B cell (primary cell): ENCODE data around the gene RBM19. TPM values are rescaled to one million over a fixed set of nuclear protein-coding genes. Genes with fewer than 3 reads are reported as not detected.

Source experiments
- ATAC-seq: fragments of 200-7000 bp; cut with Tn5 transposase; one replicate; pipeline ENCODE4 v1.10.0; 2021; ENCODE audit warnings: low read depth, mild to moderate bottlenecking, moderate number of reproducible peaks, moderate library complexity
- CTCF ChIA-PET: fragments of 350-600 bp; sonication (Branson Sonifier 250); formaldehyde crosslinking; loops from one replicate; lab custom pipeline; 2021; ENCODE audit warnings: antibody characterized with exemption, inconsistent platforms; lab: Charles Lee
- POLR2A ChIA-PET: fragments of 350-600 bp; sonication (Branson Sonifier 250); formaldehyde crosslinking; loops from one replicate; lab custom pipeline; 2021; ENCODE audit warnings: antibody characterized with exemption; lab: Charles Lee
- DNase-seq: peaks from one replicate; pipeline ENCODE4 v3.0.0; 2013
- H2AFZ ChIP-seq: 2 replicates; pipeline ENCODE4 v1.6.1; 2012; ENCODE audit warnings: mild to moderate bottlenecking, low read depth, low read length; ENCODE audit not compliant: insufficient read depth, poor library complexity, severe bottlenecking
- H3K27ac ChIP-seq, 2 donors: 1 replicate in 1 of 2; 2 replicates in 1 of 2; pipeline ENCODE4 v1.5.1; 2012 to 2013; ENCODE audit warnings: low read length in 2 of 2, mild to moderate bottlenecking in 2 of 2, moderate library complexity in 1 of 2
- H3K27me3 ChIP-seq, 4 experiments: fragments of 200-600 bp in 1 of 4; sonication (generic) in 1 of 4; replicated peaks in 1 of 4; 1 replicate in 2 of 4; 2 replicates in 2 of 4; pipeline versions ENCODE4 v1.6.1 to v1.7.0; 2013 to 2016; ENCODE audit warnings: low read length in 3 of 4, mild to moderate bottlenecking in 2 of 4, mixed read lengths in 1 of 4, moderate library complexity in 1 of 4; ENCODE audit not compliant: insufficient read depth in 4 of 4, control insufficient read depth in 3 of 4; ENCODE audit errors: control extremely low read depth in 1 of 4
- H3K36me3 ChIP-seq, 2 experiments: replicated peaks in 1 of 2; 1 replicate in 1 of 2; 2 replicates in 1 of 2; pipeline versions ENCODE4 v1.6.1 to v1.7.1; 2013; ENCODE audit warnings: low read length in 1 of 2; ENCODE audit not compliant: insufficient read depth in 2 of 2, control insufficient read depth in 1 of 2; ENCODE audit errors: control extremely low read depth in 1 of 2, extremely low read depth in 1 of 2
- H3K4me1 ChIP-seq, 2 donors: fragments of 200-600 bp in 1 of 2; sonication (generic) in 1 of 2; 1 replicate in 1 of 2; 2 replicates in 1 of 2; pipeline versions ENCODE4 v1.5.1 to v1.6.1; 2013 to 2017; ENCODE audit warnings: low read length in 2 of 2; ENCODE audit not compliant: control insufficient read depth in 2 of 2, insufficient read depth in 2 of 2
- H3K4me2 ChIP-seq: replicated peaks from 2 replicates; pipeline ENCODE3; 2012; ENCODE audit warnings: mild to moderate bottlenecking, low read depth, low read length; ENCODE audit not compliant: poor library complexity, severe bottlenecking
- H3K4me3 ChIP-seq, 5 experiments: fragments of 200-600 bp in 1 of 5; sonication (generic) in 1 of 5; 1 replicate in 3 of 5; 2 replicates in 2 of 5; pipeline versions ENCODE4 v1.5.1 to v1.7.0; 2011 to 2016; ENCODE audit warnings: low read length in 4 of 5, mild to moderate bottlenecking in 4 of 5, low read depth in 2 of 5, control low read depth in 1 of 5, moderate library complexity in 1 of 5; ENCODE audit not compliant: insufficient read depth in 1 of 5; ENCODE audit errors: control extremely low read depth in 1 of 5, extremely low read depth in 1 of 5
- H3K79me2 ChIP-seq: fragments of 200-600 bp; sonication (generic); one replicate; pipeline ENCODE4 v1.6.0; 2016; ENCODE audit warnings: low read length; ENCODE audit not compliant: control insufficient read depth, insufficient read depth
- H3K9ac ChIP-seq: fragments of 200-600 bp; sonication (generic); 2 replicates; pipeline ENCODE4 v1.6.1; 2017; ENCODE audit warnings: mild to moderate bottlenecking, low read length, moderate library complexity
- H3K9me3 ChIP-seq, 3 donors: one replicate each; pipeline versions ENCODE4 v1.6.1 to v1.7.1; 2013; ENCODE audit warnings: low read length in 2 of 3; ENCODE audit not compliant: control insufficient read depth in 2 of 3, insufficient read depth in 1 of 3; ENCODE audit errors: control extremely low read depth in 1 of 3
- H4K20me1 ChIP-seq: 2 replicates; pipeline ENCODE4 v1.6.0; 2012; ENCODE audit warnings: mild to moderate bottlenecking, low read length; ENCODE audit not compliant: insufficient read depth, control insufficient read depth, poor library complexity, severe bottlenecking
- H3K27ac Mint-ChIP-seq: one replicate; pipeline ENCODE4 v1.8.0; 2021; ENCODE audit warnings: mixed read lengths
- H3K27me3 Mint-ChIP-seq: one replicate; pipeline ENCODE4 v1.8.0; 2021; ENCODE audit warnings: mixed read lengths
- H3K4me1 Mint-ChIP-seq: one replicate; pipeline ENCODE4 v1.8.0; 2021; ENCODE audit warnings: mixed read lengths
- H3K4me3 Mint-ChIP-seq: one replicate; pipeline ENCODE4 v1.8.0; 2021; ENCODE audit warnings: mixed read lengths
- H3K9me3 Mint-ChIP-seq: one replicate; pipeline ENCODE4 v1.8.0; 2022; ENCODE audit warnings: mixed read lengths; ENCODE audit not compliant: insufficient read depth
- EZH2 ChIP-seq: IDR thresholded peaks from 2 replicates; pipeline ENCODE4 v1.6.1; 2012; ENCODE audit warnings: borderline replicate concordance, low read depth, mild to moderate bottlenecking, moderate library complexity, low read length; ENCODE audit not compliant: insufficient read depth, poor library complexity, severe bottlenecking
- WGBS: methylation state at CpG from one replicate; pipeline ENCODE4 v1.1.5; 2013; ENCODE audit warnings: missing lambda C conversion rate; ENCODE audit not compliant: insufficient coverage; 5-methylcytosine and 5-hydroxymethylcytosine counted together
- intact Hi-C: fragments of 100-400 bp; cut with micrococcal nuclease; formaldehyde crosslinking; loops from one replicate; pipeline ENCODE4 v1.10.0; 2022
- polyA plus RNA-seq: library from polyadenylated mRNA; depleted of rRNA; stranded (reverse); fragments of >200 nt; gene quantifications from 2 replicates; pipeline ENCODE4 v1.2.3, GENCODE V29; 2012
- total RNA-seq, 2 donors: library from RNA; stranded (reverse); fragments of 120-200 nt in 1 of 2; gene quantifications; 1 replicate in 1 of 2; 2 replicates in 1 of 2; pipeline versions ENCODE4 v1.2.3 to v1.2.4, GENCODE V29; 2013 to 2022
- TF ChIP-seq, protein P1 (sequence below): fragments of 200-600 bp; IDR thresholded peaks from one replicate; pipeline ENCODE4 v1.8.0; 2022; ENCODE audit warnings: antibody characterized with exemption, mild to moderate bottlenecking

The RBM19 gene
- total and polyA plus RNA-seq, 2 donors (not counting 1 experiment from before 2014, with no cell fraction given): 43.1 to 90.0 TPM

DNA sequence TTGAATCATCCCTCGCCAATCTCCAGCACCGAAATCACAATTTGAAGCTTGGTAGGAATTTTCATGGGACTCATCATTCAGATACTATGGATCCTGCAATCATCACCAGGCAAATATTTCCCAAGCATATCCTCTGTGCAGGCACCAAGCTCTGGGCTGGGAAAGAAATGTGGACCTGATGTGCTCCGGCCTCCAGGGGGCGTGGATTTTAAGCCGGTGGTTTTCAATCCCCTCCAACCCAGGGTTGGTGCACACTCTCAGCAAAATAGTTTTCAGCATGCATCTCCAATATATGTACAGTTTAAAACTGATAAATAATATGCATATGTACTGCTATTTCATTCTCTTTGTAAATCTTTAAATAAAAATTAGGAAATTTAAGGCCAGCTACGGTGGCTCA, 98.9 kb downstream of the RBM19 start:
- H3K9me3 Mint-ChIP-seq: no peaks in the 10 kb centered on the region

DNA sequence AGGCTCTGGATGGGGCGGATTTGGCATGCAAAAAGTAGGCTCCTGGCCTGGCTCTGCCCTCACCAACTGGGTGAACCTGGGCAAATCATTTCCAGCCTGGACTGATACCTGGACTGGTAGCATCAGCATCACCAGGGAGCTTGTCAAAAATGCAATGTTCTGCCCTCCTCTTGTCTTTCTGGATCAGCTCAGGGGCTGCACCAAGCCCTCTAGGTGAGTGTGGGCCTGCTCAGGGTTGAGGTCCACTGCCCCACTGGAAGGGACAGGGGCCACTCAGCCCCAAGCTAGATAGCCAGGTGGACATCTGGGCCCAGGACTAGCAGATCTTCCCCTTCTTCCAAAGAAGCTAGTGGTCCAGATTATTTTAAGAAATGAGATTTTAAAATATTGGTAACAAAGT, 99.6 kb downstream of the RBM19 start:
- Histone ChIP-seq H2AFZ (no peak overlapping the region), H3K27ac (no peak overlapping the region), H3K4me3 (no peak overlapping the region), H4K20me1 (no peaks in the 10 kb centered on the region), H3K79me2 (no peaks in the 10 kb centered on the region), H3K27me3 (no peaks in the 10 kb centered on the region), H3K36me3 (peaks cover 0 to 2% of the 10 kb centered on the region in 2 experiments), H3K9me3 (no peaks in the 10 kb centered on the region), H3K4me1 (peaks cover 16 to 21% of the 10 kb centered on the region in 2 donors), H3K4me2 (no peak overlapping the region), H3K9ac (no peak overlapping the region)
- CTCF ChIA-PET: no interaction called here
- intact Hi-C loops: no loop called here
- DNase-seq: no peak
- WGBS: 100% methylated on average over 1 of the region's 1 CpG
- Mint-ChIP-seq H3K4me3 (no peak overlapping the region), H3K9me3 (no peaks in the 10 kb centered on the region), H3K27ac (no peak overlapping the region), H3K4me1 (peaks cover 40% of the 10 kb centered on the region), H3K27me3 (no peaks in the 10 kb centered on the region)
- TF ChIP-seq, protein P1, sequence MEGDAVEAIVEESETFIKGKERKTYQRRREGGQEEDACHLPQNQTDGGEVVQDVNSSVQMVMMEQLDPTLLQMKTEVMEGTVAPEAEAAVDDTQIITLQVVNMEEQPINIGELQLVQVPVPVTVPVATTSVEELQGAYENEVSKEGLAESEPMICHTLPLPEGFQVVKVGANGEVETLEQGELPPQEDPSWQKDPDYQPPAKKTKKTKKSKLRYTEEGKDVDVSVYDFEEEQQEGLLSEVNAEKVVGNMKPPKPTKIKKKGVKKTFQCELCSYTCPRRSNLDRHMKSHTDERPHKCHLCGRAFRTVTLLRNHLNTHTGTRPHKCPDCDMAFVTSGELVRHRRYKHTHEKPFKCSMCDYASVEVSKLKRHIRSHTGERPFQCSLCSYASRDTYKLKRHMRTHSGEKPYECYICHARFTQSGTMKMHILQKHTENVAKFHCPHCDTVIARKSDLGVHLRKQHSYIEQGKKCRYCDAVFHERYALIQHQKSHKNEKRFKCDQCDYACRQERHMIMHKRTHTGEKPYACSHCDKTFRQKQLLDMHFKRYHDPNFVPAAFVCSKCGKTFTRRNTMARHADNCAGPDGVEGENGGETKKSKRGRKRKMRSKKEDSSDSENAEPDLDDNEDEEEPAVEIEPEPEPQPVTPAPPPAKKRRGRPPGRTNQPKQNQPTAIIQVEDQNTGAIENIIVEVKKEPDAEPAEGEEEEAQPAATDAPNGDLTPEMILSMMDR: no peak
- no peak for TF ChIP-seq EZH2
- no peak for ATAC-seq
- POLR2A ChIA-PET: no interaction called here

More for the DNA sequence above, 98.9 kb downstream of the RBM19 start:
- no peak overlapping the region for H3K4me2 ChIP-seq
- H3K4me3 Mint-ChIP-seq: no peak overlapping the region
- no peaks in the 10 kb centered on the region for H3K27me3 ChIP-seq
- no peak for DNase-seq
- H3K4me1 Mint-ChIP-seq: peaks cover 33% of the 10 kb centered on the region
- peaks cover 12 to 17% of the 10 kb centered on the region in 2 donors for H3K4me1 ChIP-seq
- POLR2A ChIA-PET: no interaction called here
- intact Hi-C loops: no loop called here
- 100% methylated on average over 1 of the region's 6 CpGs for WGBS
- no peak overlapping the region for H3K9ac ChIP-seq
- CTCF ChIA-PET: no interaction called here
- H3K9me3 ChIP-seq: no peaks in the 10 kb centered on the region
- H3K27me3 Mint-ChIP-seq: no peaks in the 10 kb centered on the region
- ATAC-seq: no peak
- H4K20me1 ChIP-seq: no peaks in the 10 kb centered on the region
- H3K36me3 ChIP-seq: no peaks in the 10 kb centered on the region
- no peaks in the 10 kb centered on the region for H3K79me2 ChIP-seq
- H3K27ac ChIP-seq: no peak overlapping the region
- TF ChIP-seq, protein P1: no peak
- no peak for TF ChIP-seq EZH2
- no peak overlapping the region for H3K4me3 ChIP-seq
- no peak overlapping the region for H2AFZ ChIP-seq
- no peak overlapping the region for H3K27ac Mint-ChIP-seq
